Right renal pelvis (tissue), 4 donors: Measurements from ENCODE around the gene NUCB1. TPM values are rescaled to one million over a fixed set of nuclear protein-coding genes. Genes with fewer than 3 reads are reported as not detected.
"Not testable (repeated sequence)": the region's sequence is repeated elsewhere in the genome, so short reads cannot be mapped to it uniquely, and the experiment has no call there.

Experiments used
- DNase-seq, 4 donors: peaks; one replicate each; pipeline ENCODE4 v3.0.0-alpha.2; 2013; ENCODE audit warnings: low read depth in 4 of 4, low spot score in 3 of 4, missing footprints in 1 of 4
- polyA plus RNA-seq, 4 donors: library from polyadenylated mRNA; unstranded; fragments of 120-200 nt; gene quantifications; one replicate each; pipeline ENCODE4 v1.2.1, GENCODE V29; 2013; ENCODE audit not compliant: insufficient read length in 4 of 4

The NUCB1 gene
- polyA plus RNA-seq, 4 donors, result 273 to 369 (median 280) TPM

GRCh38 chr19:48900477-48901406 is 630 bp downstream of the NUCB1 start:
- no peak for DNase-seq

GRCh38 chr19:48902291-48902690 is 2.2 kb downstream of the NUCB1 start:
- DNase-seq, result not testable (repeated sequence)

- DNase-seq, result not testable (repeated sequence)
These were observed 3.7 kb downstream of the NUCB1 start for GRCh38 chr19:48903788-48904187.

GRCh38 chr19:48905664-48906063 is 5.6 kb downstream of the NUCB1 start:
- no peak for DNase-seq

GRCh38 chr19:48906324-48906723 is 6.2 kb downstream of the NUCB1 start:
- DNase-seq, result no peak

GRCh38 chr19:48907671-48908070 is 7.6 kb downstream of the NUCB1 start:
- DNase-seq, result no peak

GRCh38 chr19:48909424-48910077 is 9.4 kb downstream of the NUCB1 start:
- not testable (repeated sequence) for DNase-seq

- no peak for DNase-seq
These were observed 10.7 kb downstream of the NUCB1 start for GRCh38 chr19:48910803-48911202.

GRCh38 chr19:48913114-48913889 is 13.2 kb downstream of the NUCB1 start:
- no peak for DNase-seq

GRCh38 chr19:48914181-48914580 is 14.1 kb downstream of the NUCB1 start:
- DNase-seq, result no peak

GRCh38 chr19:48915757-48916156 is 15.6 kb downstream of the NUCB1 start:
- no peak for DNase-seq

- no peak for DNase-seq
These were observed 18.0 kb downstream of the NUCB1 start for GRCh38 chr19:48918071-48918470.

GRCh38 chr19:48918801-48919247 is 18.7 kb downstream of the NUCB1 start:
- no peak for DNase-seq

- not testable (repeated sequence) for DNase-seq
These were observed 19.2 kb downstream of the NUCB1 start for GRCh38 chr19:48919271-48919670.

GRCh38 chr19:48920949-48921348 is 20.8 kb downstream of the NUCB1 start:
- no peak for DNase-seq

- DNase-seq, result no peak
These were observed 21.8 kb downstream of the NUCB1 start for GRCh38 chr19:48921721-48922500.

- DNase-seq, result no peak
These were observed 22.7 kb downstream of the NUCB1 start for GRCh38 chr19:48922548-48923490.

- no peak for DNase-seq
These were observed 25.2 kb downstream of the NUCB1 start for GRCh38 chr19:48925240-48925843.

GRCh38 chr19:48925890-48926289 is 25.8 kb downstream of the NUCB1 start:
- not testable (repeated sequence) for DNase-seq
